ENCODE data around the gene CFAP47.
"Not testable (repeated sequence)": the region's sequence is repeated elsewhere in the genome, so short reads cannot be mapped to it uniquely, and the experiment has no call there.

Gene CFAP47

GRCh38 chrX:36083256-36083655 lies 163.7 kb downstream of the CFAP47 start:
- no peaks in the 10 kb centered on the region for H3K9me2 ChIP-seq (replicated peaks; ENCODE audit: low read depth, low read length)
- no peaks in the 10 kb centered on the region for H3K79me2 ChIP-seq (ENCODE audit: insufficient read depth, low read length)
- H4K20me1 ChIP-seq (ENCODE audit: insufficient read depth, low read length, poor library complexity, severe bottlenecking), result no peaks in the 10 kb centered on the region
- H3F3A ChIP-seq (ENCODE audit: low read depth), result no peaks in the 10 kb centered on the region
- no peak overlapping the region for H3K9ac ChIP-seq (ENCODE audit: low read depth, low read length, poor library complexity, severe bottlenecking)
- H3K27me3 ChIP-seq (ENCODE audit: insufficient read depth, low read length, poor library complexity, severe bottlenecking), result no peaks in the 10 kb centered on the region
- no peak overlapping the region for H3K4me2 ChIP-seq (ENCODE audit: low read depth, low read length, poor library complexity, severe bottlenecking)
- no peaks in the 10 kb centered on the region for H3K4me1 ChIP-seq (ENCODE audit: insufficient read depth, low read length, poor library complexity, severe bottlenecking)
- TF ChIP-seq CTCF (conservative IDR thresholded peaks at IDR 0.05; ENCODE audit: low read length) (no peak), EZH2phosphoT487 (IDR thresholded peaks at IDR 0.05; ENCODE audit: borderline replicate concordance) (no peak)
- no peak overlapping the region for H3K4me3 ChIP-seq (ENCODE audit: low read length, poor library complexity, severe bottlenecking)
- no peaks in the 10 kb centered on the region for H3K36me3 ChIP-seq (ENCODE audit: insufficient read depth, low read length)
- no peak overlapping the region for H2AFZ ChIP-seq (ENCODE audit: low read length)
- no peaks in the 10 kb centered on the region for H3K9me3 ChIP-seq (ENCODE audit: insufficient read depth, low read depth, low read length)

GRCh38 chrX:36087366-36087765 lies 167.8 kb downstream of the CFAP47 start:
- Histone ChIP-seq H3K4me1 (ENCODE audit: insufficient read depth, low read length, poor library complexity, severe bottlenecking) (no peaks in the 10 kb centered on the region), H3K4me2 (ENCODE audit: low read depth, low read length, poor library complexity, severe bottlenecking) (no peak overlapping the region), H3K79me2 (ENCODE audit: insufficient read depth, low read length) (no peaks in the 10 kb centered on the region)

GRCh38 chrX:36088939-36089338 lies 169.4 kb downstream of the CFAP47 start:
- not testable (repeated sequence) for H3K9me3 ChIP-seq (ENCODE audit: insufficient read depth, low read depth, low read length); H3K79me2 ChIP-seq (ENCODE audit: insufficient read depth, low read length); H4K20me1 ChIP-seq (ENCODE audit: insufficient read depth, low read length, poor library complexity, severe bottlenecking); H3K9ac ChIP-seq (ENCODE audit: low read depth, low read length, poor library complexity, severe bottlenecking); H3F3A ChIP-seq (ENCODE audit: low read depth); H2AFZ ChIP-seq (ENCODE audit: low read length); H3K27me3 ChIP-seq (ENCODE audit: insufficient read depth, low read length, poor library complexity, severe bottlenecking); H3K4me1 ChIP-seq (ENCODE audit: insufficient read depth, low read length, poor library complexity, severe bottlenecking); H3K9me2 ChIP-seq (replicated peaks; ENCODE audit: low read depth, low read length); H3K4me2 ChIP-seq (ENCODE audit: low read depth, low read length, poor library complexity, severe bottlenecking); H3K36me3 ChIP-seq (ENCODE audit: insufficient read depth, low read length); H3K4me3 ChIP-seq (ENCODE audit: low read length, poor library complexity, severe bottlenecking)

More at GRCh38 chrX:36087366-36087765, 167.8 kb downstream of the CFAP47 start:
- Histone ChIP-seq H3K4me3 (ENCODE audit: low read length, poor library complexity, severe bottlenecking) (no peak overlapping the region), H4K20me1 (ENCODE audit: insufficient read depth, low read length, poor library complexity, severe bottlenecking) (no peaks in the 10 kb centered on the region), H3K9ac (ENCODE audit: low read depth, low read length, poor library complexity, severe bottlenecking) (no peak overlapping the region), H3K27me3 (ENCODE audit: insufficient read depth, low read length, poor library complexity, severe bottlenecking) (no peaks in the 10 kb centered on the region), H3F3A (ENCODE audit: low read depth) (no peaks in the 10 kb centered on the region), H3K9me2 (replicated peaks; ENCODE audit: low read depth, low read length) (no peaks in the 10 kb centered on the region), H3K36me3 (ENCODE audit: insufficient read depth, low read length) (no peaks in the 10 kb centered on the region), H3K9me3 (ENCODE audit: insufficient read depth, low read depth, low read length) (no peaks in the 10 kb centered on the region), H2AFZ (ENCODE audit: low read length) (no peak overlapping the region)
- TF ChIP-seq EZH2phosphoT487 (IDR thresholded peaks at IDR 0.05; ENCODE audit: borderline replicate concordance), result no peak

GRCh38 chrX:36102425-36102824 lies 182.9 kb downstream of the CFAP47 start:
- no peaks in the 10 kb centered on the region for H3K36me3 ChIP-seq (ENCODE audit: insufficient read depth, low read length)
- H3K4me3 ChIP-seq (ENCODE audit: low read length, poor library complexity, severe bottlenecking), result no peak overlapping the region
- H3K4me1 ChIP-seq (ENCODE audit: insufficient read depth, low read length, poor library complexity, severe bottlenecking), result no peaks in the 10 kb centered on the region
- no peak for TF ChIP-seq EZH2phosphoT487 (IDR thresholded peaks at IDR 0.05; ENCODE audit: borderline replicate concordance)
- no peaks in the 10 kb centered on the region for H3K27me3 ChIP-seq (ENCODE audit: insufficient read depth, low read length, poor library complexity, severe bottlenecking)
- no peaks in the 10 kb centered on the region for H3K9me3 ChIP-seq (ENCODE audit: insufficient read depth, low read depth, low read length)
- no peak overlapping the region for H2AFZ ChIP-seq (ENCODE audit: low read length)
- no peak overlapping the region for H3K9ac ChIP-seq (ENCODE audit: low read depth, low read length, poor library complexity, severe bottlenecking)
- no peaks in the 10 kb centered on the region for H4K20me1 ChIP-seq (ENCODE audit: insufficient read depth, low read length, poor library complexity, severe bottlenecking)
- no peaks in the 10 kb centered on the region for H3F3A ChIP-seq (ENCODE audit: low read depth)
- H3K4me2 ChIP-seq (ENCODE audit: low read depth, low read length, poor library complexity, severe bottlenecking), result no peak overlapping the region
- H3K9me2 ChIP-seq (replicated peaks; ENCODE audit: low read depth, low read length), result no peaks in the 10 kb centered on the region
- H3K79me2 ChIP-seq (ENCODE audit: insufficient read depth, low read length), result no peaks in the 10 kb centered on the region

Measured in Loucy (cell line).